WTC11 (cell line): ENCODE data around the gene RAB25.

Source experiments
- ATF1 ChIP-seq: sonication (generic); formaldehyde crosslinking; IDR thresholded peaks from 2 replicates; pipeline ENCODE4 v1.8.1; 2023; ENCODE audit warnings: mild to moderate bottlenecking, moderate library complexity, missing genetic modification reagents
- CBFB ChIP-seq: sonication (generic); formaldehyde crosslinking; IDR thresholded peaks from 2 replicates; pipeline ENCODE4 v1.8.1; 2022; ENCODE audit warnings: mild to moderate bottlenecking, low read depth, missing genetic modification reagents
- CTCF ChIP-seq: fragments of 200-600 bp; IDR thresholded peaks from 2 replicates; pipeline ENCODE4 v1.8.0; 2022; ENCODE audit warnings: antibody characterized with exemption
- EMX1 ChIP-seq: fragments of 250-450 bp; sonication (Bioruptor Pico); IDR thresholded peaks from 2 replicates; pipeline ENCODE4 v1.8.0; 2021; ENCODE audit warnings: mild to moderate bottlenecking
- ETV6 ChIP-seq: sonication (generic); formaldehyde crosslinking; IDR thresholded peaks from 2 replicates; pipeline ENCODE4 v1.8.1; 2022; ENCODE audit warnings: mild to moderate bottlenecking, missing genetic modification reagents
- HMGXB4 ChIP-seq: sonication (generic); formaldehyde crosslinking; IDR thresholded peaks from 2 replicates; pipeline ENCODE4 v1.8.1; 2023; ENCODE audit warnings: mild to moderate bottlenecking, moderate library complexity, missing genetic modification reagents
- JAZF1 ChIP-seq: fragments of 250-450 bp; sonication (Bioruptor Pico); IDR thresholded peaks from 2 replicates; pipeline ENCODE4 v1.9.0; 2021; ENCODE audit warnings: moderate library complexity, mild to moderate bottlenecking, inconsistent platforms
- MAX ChIP-seq: sonication (generic); formaldehyde crosslinking; IDR thresholded peaks from 2 replicates; pipeline ENCODE4 v1.8.0; 2022; ENCODE audit warnings: mild to moderate bottlenecking, missing genetic modification reagents
- NR2C2 ChIP-seq: sonication (generic); formaldehyde crosslinking; IDR thresholded peaks from 2 replicates; pipeline ENCODE4 v1.8.0; 2022; ENCODE audit warnings: mild to moderate bottlenecking, missing genetic modification reagents
- TEAD1 ChIP-seq: sonication (generic); formaldehyde crosslinking; IDR thresholded peaks from 2 replicates; pipeline ENCODE4 v1.8.0; 2022; ENCODE audit warnings: mild to moderate bottlenecking, missing genetic modification reagents
- USF1 ChIP-seq: sonication (generic); formaldehyde crosslinking; IDR thresholded peaks from 2 replicates; pipeline ENCODE4 v1.8.0; 2022; ENCODE audit warnings: mild to moderate bottlenecking, missing genetic modification reagents
- ZBTB21 ChIP-seq: sonication (generic); formaldehyde crosslinking; IDR thresholded peaks from 2 replicates; pipeline ENCODE4 v1.8.1; 2023; ENCODE audit warnings: mild to moderate bottlenecking, missing genetic modification reagents, borderline replicate concordance
- ZBTB43 ChIP-seq: sonication (generic); formaldehyde crosslinking; IDR thresholded peaks from 2 replicates; pipeline ENCODE4 v1.8.1; 2023; ENCODE audit warnings: mild to moderate bottlenecking, missing genetic modification reagents
- ZNF396 ChIP-seq: fragments of 250-450 bp; sonication (Bioruptor Pico); IDR thresholded peaks from 2 replicates; pipeline ENCODE4 v1.8.0; 2021; ENCODE audit warnings: mild to moderate bottlenecking, moderate library complexity, borderline replicate concordance

- TF ChIP-seq TEAD1 (CRISPR knock-in tag), result no peak
- no peak for TF ChIP-seq CTCF
- no peak for TF ChIP-seq USF1 (CRISPR knock-in tag)
- no peak for TF ChIP-seq NR2C2 (CRISPR knock-in tag)
- no peak for TF ChIP-seq ZNF396 (CRISPR knock-in tag)
- no peak for TF ChIP-seq ZBTB21 (CRISPR knock-in tag)
- no peak for TF ChIP-seq EMX1 (CRISPR knock-in tag)
- no peak for TF ChIP-seq ETV6 (CRISPR knock-in tag)
- TF ChIP-seq HMGXB4 (CRISPR knock-in tag), result no peak
- TF ChIP-seq JAZF1 (CRISPR knock-in tag), result no peak
- TF ChIP-seq MAX (CRISPR knock-in tag), result no peak
- no peak for TF ChIP-seq CBFB (CRISPR knock-in tag)
- TF ChIP-seq ATF1 (CRISPR knock-in tag), result no peak
- no peak for TF ChIP-seq ZBTB43 (CRISPR knock-in tag)
Observed at GRCh38 chr1:156086256-156086662, 25.3 kb downstream of the RAB25 start.
